Activated CD8-positive, alpha-beta memory T cell treated with anti-CD3 and anti-CD28 coated beads for 24 hours (primary cell): ENCODE data around the gene ARL5A.

Experiments
- DNase-seq: peaks from one replicate; pipeline ENCODE4 v3.0.0-alpha.2; 2020

ARL5A gene

DNA sequence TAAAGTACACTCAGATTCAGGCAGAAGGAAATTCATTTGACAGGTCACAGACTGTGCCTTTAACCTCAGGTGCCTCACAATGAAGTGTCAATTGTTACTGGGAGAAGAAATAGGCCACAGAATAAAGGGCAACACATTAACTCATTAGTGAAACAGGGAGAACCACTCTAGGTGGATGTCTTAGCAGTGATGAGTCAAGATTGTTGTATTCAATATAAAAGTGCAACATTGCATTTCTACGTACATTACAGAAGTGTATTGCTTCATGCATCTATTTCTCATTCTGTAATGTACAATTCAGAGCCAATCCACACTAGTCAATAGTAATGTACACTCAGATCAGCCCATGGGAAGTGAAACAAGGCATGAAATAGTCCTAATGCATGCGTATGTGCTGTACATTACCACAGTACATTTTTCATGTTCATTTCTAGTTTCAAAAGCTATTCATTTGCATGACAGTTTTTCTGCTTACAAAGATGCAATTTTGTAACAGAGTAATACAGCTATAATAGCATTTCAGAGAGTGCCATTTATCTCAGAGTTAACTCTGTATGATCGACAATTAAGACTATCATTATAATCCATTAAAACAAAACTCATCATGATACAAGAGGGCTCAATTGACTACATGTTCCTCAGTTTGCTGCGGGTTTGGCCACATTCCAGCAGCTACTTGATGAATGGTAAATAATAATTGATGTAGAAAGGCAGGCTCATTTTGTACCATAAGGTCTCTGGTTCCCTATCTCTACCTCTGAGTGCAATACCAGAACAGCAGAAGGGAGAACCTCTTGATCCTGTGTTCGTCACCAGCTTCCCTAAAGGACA lies 12.2 kb upstream of the ARL5A start:
- no peak for DNase-seq

DNA sequence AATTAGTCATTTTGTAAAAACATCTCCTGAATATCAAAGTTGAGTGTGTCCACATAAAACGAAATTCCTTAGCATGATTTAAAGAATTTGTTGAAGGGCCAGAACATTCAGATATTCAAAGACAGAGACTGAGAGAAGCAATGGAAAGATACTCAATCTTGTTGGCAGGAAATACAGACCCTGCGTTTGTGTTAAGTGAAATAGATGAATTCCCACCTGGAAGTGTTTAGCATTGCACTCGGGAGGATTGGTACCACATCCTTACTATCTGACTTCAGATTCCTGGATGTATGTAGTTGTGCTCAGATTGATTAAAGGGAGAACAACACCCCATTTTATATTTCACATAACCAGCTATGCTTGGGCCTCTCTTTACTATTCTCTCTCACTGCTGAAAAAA lies 9.7 kb upstream of the ARL5A start:
- DNase-seq, result no peak

DNA sequence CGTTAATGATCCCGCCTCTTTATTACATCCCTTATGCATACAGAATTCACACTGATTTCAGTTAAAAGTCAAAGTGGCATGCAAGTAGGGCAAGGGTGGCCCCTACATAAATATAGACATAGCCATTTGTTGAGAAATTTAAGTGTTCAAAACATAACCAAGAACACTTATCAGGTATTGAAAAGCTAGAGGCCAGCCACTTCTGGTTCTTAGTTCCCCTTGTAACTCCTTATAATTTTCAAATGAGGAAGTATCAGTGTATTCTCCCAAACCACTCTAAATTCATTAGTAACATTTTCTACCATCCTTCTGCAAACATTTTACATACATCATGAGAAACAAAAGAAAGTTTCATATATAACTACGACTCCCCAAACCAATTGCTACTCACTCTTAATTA lies 5.8 kb upstream of the ARL5A start:
- DNase-seq, result no peak

DNA sequence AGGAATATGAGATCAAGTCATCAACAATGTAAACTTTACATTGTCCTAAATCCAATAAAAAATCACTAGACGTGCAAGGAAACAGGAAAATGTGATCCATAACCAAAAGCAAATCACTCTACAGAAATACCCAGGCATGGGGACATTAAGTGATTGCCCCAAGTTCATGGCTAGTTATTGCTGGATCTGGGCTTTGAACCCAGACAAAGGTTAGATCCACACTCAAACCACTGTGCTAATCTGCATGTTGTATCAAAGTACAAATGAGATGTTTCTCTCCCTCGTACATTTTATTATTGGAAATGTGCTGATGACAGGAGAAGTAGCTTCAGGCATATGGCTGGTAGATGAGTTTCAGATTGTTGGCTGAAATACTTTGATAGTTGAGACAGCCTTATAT lies 2.7 kb upstream of the ARL5A start:
- no peak for DNase-seq

DNA sequence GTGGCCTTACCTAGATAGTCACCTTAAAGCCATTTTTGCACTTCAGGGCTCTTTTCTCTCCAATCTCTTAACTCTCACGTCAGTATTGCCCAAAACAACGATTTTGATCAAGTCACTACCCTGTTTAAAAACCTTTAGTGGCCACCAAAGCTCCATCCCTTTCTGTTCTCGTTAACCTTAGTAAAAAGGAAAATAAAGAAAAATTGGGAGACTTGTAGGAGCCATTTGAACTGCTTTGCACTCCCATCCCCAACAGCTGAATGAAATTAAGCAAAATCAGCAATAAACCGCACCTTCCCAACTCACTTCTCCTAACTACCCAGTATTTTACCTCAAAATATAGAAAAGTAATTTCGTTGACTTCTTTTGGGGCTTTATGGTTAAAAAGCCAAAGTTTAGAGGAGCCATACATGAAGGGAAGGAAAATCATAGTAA lies 686 bp upstream of the ARL5A start:
- DNase-seq, result no peak

DNA sequence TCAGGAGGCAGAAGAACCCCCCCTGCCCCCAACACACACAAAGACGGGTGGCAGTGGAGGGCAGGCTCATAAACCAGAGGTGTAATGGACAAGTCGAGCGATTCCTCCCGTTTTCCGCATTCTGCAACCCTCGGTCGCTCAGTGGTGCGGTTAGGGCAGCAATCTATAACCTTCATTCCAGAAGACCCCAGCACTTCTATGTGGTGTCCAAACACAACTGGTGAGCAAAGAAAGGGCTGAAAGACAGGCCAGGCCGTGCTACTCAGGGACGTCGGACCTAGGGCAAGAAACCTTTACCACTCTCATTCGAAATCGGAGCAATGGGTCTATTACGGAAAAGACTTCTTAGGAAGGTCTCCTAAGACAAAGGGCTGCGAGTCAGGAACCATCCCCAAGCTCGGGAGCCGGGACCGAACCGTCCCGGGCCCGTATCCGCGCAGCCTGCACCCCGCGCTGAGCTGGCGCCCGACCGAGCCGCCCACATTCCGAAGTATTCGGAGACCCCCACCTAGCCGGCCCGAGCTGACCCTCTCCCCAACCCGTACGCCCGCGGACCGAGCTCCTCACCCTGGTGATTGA lies 568 bp downstream of the ARL5A start:
- peak; percentile 74 for DNase-seq

DNA sequence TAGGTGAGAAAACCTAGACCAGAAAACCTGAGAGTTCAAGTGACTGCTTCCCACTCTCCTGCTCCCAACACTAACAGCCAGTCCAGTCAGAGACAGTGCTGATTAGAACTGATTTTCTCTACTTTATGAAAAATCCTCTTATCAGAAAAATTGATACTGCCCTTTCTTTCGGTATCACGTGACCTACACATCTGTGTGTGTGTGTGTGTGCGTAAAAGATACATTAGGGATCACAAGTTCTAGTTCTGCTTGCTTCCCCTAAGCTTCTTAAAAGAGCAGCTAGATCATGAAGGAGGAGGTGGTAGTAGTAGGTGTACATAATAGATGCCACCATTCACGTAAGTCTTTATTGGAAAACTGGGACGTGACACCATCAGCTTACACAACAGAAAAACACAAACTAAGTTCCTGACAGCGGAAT lies 1.5 kb downstream of the ARL5A start:
- DNase-seq, result no peak

DNA sequence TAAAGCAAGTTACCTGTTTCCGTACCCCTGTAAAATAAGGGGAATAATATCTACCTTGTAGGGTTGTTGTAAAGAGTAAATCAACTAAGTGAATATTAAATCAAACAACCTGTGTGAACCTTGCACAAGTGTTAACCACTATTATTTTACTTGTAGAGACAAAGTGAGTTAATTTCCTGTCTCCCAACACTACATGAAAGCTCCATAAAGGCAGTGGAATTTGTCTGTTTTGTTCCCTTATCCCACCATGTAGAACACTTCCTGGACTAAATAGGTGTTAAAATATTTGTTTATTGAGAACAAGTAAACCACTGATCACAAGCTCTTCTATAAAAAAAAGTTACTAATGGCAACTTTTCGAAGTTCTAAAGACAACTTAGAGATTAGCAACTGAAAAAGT lies 3.3 kb downstream of the ARL5A start:
- no peak for DNase-seq

DNA sequence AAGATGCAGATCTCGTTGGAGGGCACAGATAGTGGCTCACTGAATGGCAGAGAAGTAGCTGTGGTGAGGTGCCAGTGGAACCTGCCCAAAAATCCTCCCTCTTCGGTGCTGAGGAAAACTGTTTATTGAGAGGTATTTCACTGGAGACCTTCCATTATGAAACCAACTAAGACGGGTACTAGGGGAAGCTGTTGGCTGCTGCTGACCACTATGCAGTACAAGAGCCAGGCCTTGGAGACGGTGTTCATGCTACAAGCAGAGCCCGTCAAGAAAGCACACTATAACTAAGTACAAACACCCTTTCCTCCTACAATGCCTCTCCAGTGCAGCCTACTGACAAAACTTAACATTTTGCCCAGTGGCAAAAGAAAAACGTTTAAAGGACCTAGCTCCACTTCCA lies 4.6 kb downstream of the ARL5A start:
- no peak for DNase-seq

DNA sequence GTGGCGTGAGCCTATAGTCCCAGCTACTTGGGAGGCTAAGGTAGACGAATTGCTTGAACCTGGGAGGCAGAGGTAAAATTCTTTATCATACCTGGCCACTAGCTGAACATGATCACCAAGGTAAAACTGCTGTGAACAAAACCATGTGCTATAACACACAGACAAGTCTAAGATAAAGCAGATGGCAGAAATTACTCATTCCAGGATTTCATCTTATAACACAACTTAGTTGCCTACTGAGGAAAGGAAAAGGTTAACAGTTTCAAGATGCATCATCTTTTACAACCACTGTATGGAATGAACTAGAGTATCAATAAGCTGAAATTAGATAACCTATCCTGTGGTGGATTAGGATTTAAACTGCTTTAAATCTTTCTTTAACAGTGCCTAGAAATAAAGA lies 8.3 kb downstream of the ARL5A start:
- DNase-seq, result peak; percentile 51

DNA sequence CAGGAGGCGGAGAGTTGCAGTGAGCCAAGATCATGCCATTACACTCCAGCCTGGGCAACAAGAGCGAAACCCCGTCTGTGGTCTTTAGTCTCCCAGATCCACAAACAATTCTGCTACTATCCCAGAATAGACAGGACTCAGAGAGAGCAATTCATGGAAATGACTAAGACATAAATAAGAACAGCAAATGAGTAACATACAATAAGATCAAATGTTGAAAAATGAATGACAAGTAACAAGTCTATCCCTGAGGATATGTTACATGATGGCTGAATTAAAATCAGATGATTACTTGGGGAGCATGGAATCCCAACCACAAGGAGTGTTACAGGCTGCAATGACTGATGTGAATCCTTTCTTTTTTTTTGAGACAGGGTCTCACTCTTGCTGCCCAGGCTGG lies 10.3 kb downstream of the ARL5A start:
- DNase-seq, result no peak

DNA sequence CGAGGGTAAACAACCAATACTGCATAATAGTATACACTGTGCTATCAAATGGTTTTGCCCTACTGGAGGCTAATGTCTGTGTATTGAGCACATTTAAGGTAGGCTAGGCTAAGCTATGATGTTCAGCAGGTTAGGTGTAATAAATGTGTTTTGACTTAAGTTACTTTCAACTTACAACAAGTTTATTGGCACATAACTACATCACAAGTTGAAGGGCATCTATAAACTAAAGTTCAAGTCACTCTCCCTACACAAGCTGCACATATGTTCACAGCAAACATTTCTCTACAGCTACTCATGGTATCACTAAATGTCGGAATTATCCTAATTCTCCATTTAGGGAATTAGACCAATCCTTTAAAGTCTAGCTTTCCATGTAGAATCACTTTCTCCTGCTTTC lies 11.4 kb downstream of the ARL5A start:
- DNase-seq, result no peak

DNA sequence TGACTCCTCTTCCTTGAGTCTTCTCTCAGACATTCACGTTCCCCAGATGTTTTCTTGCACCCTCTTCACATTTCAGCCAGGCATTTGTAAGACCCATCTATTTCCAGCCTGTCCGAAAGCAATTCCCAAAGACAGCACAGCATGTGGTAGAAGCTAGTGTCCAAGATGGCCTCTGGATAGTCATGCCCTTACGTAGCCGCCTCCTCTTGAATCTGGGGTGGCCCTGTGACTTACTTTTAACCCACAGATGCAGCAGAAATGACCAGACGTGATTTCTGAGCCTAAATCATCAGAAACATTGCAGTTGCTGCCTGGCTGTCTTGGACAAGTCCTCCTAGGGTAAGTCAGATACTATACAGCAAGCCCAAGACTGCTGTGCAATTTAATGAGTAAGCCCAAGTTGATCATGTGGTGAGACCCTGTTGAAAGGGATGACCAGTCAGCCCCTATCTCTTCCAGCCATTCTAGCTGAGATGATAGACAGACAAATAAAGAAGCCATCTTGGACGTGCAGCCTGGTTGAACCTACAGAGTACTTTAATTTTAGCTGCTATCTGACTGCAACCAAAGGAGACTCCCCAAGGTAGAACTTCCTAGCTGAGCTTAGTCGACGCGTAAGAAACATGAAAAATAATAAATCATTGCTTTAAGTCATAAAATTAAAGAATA lies 12.3 kb downstream of the ARL5A start:
- DNase-seq, result no peak

DNA sequence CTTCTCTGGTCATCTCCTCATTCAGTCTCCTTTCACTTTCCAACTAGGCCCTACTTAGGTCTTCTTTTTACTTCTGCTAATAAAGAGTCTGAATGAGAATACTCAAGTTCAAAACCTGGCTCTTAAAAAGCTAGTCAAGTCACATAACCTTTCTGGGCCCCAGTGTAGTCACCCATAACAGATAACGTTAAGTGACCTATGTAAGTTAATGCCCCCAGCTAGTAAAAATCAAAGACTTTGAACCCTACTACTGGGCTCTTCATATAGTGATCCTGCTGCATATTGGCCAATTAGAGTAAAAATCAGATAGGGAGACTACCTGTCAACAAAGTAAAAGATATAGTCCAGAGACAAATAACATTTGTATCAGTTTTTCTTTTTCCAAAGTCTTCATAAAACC lies 17.7 kb downstream of the ARL5A start:
- no peak for DNase-seq

DNA sequence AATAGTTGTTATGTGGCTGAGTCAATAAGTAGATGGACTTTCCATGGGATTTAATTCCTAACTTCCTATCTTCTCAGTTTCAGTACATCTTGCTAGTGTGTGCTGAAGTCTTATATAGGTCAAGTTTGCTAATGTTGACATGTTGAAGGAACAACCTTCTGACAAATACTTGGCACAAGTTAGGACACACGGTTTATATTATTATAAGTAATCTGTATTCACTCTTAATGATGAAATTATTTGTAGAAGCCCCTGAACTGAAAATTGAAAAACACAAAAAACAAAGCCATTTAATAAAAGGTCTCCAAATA lies 19.2 kb downstream of the ARL5A start:
- no peak for DNase-seq

DNA sequence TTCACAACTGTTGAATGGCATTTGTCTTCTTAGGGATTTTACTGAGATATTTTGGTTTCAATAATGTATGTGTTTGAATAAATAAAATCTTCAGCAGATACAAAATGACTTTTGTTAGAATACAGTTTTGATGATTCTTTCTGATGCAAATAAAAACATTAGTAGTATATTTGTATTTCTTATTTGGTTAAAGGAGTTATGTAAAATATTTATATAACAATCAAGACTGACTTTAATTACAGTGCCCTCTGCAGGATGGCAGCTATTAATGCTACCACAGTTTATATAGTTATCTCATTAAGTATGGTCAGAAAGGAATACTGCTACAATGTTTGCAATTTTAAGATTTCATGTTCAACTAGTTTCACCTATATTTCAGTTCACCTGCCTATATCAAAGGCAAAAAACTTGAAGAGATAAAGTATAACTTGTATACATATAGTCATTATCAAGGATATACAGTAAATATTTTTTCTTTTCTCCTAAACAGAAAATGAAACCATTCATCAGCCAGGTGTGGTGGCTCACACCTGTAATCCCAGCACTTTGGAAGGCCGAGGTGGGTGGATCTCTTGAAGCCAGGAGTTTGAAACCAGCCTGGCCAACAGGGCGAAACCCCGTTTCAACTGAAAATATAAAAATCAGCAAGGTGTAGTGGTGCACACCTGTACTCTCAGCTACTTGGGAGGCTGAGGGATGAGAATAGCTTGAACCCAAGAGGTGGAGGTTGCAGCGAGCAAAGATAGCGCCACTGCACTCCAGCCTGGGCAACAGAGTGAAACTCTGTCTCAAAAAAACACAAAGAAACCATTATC lies 19.8 kb downstream of the ARL5A start:
- no peak for DNase-seq

DNA sequence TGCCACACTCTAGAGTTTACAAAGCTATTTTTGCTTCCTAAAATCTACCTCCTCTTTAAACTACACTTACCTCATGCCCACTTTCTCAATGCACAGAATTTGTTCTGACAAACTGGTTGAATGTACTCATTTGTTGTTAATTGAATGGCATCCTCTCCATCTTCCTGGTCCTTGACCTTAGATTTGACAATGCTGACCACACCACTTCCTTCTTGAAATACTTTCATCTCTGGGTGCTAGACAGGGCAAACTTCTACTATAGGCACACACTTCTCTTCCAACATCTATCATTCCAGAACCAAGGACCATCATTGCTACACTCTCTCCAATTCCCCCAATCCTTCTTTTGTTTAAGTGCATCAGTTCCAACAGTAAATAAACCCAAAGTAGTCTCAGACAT lies 22.3 kb downstream of the ARL5A start:
- no peak for DNase-seq

DNA sequence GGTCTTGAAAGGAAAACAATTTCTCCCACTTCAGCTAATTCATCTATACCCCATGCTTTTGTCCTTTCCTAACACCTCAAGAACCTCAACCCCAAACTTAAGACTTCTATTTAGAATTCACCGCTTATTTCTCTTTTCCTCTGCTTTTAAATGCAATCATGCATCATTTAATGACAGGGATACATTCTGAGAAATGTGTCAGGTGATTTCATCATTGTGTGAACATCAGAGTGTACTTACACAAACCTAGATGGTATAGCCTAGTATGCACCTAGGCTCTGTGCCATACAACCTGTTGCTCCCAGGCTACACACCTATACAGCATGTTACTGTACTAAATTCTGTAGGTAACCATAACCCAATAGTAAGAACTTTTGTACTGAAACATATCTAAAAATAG lies 22.9 kb downstream of the ARL5A start:
- DNase-seq, result no peak

DNA sequence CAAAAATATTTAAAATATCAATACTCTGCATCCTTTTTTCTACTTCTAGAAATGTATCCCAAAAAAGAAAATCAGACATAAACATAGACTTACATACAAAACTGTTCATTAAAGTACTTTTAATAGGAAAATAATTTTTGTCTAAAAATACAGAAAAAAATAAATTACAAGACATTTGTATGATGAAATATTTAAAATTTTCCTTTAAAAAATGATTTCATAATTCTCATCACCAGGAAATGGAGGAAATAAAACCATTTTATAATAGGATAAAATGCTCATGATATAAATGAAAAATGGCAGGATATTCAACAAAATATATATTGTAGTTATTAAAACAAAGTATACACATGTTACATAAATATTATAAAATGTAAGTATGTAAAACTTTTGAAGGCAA lies 24.4 kb downstream of the ARL5A start:
- no peak for DNase-seq

DNA sequence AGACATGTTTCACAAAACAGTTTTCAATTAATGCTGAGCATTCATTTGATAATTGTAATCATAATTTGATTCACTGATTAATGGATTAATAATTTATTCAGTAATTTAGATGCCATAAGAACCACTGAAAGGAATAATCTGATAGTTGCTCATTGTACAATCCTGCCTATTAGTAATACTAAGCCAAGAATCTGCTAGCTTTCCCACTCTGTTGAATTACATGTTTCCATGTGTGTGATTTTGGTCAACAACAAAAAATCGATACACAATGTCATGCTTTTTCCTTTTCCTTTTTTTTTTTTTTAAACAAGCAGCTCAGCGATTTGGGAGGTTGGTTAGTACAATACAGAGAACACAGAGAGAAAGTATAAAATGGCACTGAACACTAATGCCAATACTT lies 25.9 kb downstream of the ARL5A start:
- DNase-seq, result no peak

DNA sequence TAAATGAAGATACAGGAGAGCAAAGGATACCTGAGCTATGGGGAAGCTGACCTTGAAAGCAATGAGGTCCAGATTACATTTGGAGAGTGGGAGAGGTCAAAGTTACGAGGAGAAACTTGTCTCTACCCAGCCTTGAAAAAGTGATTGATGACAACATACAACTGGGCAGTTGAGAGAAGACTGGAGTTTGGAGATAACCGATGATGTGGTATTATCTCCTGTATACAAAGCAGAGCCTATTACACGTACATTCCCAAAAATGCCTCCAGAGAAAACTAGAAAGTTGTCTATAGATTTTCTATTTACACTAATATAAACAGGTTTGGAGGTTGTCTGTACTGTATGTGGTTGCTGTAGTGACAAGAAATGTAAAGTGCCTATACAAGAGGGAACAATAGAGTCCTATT lies 28.3 kb downstream of the ARL5A start:
- DNase-seq, result no peak

DNA sequence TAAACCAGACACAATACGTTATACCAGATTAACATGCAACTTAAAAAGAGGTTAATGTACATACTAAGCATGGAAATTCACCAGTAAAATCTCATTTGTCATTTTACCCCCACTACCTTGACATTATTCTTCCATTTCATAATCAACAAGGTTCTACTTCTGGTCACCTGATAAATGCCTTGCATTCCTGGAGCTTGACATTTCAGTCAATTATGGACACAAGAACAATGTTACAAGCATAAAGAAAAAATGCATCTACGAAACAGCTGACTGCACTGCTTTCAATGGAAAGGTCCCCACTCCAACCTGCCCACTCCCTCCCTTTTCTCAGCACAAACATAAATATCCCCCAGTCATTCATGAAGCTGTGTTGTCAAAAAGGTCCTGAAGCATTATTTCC lies 31.4 kb downstream of the ARL5A start:
- DNase-seq, result no peak

DNA sequence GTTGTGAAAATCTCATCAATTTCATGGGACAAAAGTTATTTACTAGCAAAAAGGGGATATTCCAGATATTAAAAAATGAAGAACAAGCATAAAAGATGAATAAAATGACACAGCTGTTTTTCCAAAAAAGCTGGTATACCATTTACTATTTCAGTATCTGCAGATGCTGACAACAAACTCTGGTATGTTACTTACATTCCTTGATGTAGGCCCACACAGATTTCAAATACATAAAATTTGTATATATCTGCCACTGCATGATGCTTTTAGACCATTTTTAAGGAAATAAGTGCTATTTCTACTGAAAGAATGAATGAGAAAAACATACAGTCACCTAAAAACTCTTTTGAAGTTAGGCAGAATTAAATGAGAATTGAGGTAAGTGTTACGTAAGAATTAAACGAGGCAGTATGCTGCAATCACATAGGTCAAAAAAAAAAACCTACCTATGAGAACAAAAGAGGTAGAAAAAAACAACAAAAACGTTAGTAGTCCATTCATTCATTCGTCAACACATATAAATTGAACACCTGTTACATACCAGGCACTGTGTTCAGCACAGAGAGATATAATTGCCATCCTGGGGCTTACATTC lies 32.5 kb downstream of the ARL5A start:
- no peak for DNase-seq
